H1 (cell line): Measurements from ENCODE around the gene PHACTR2. TPM values are rescaled to one million over a fixed set of nuclear protein-coding genes. Genes with fewer than 3 reads are reported as not detected.

Source experiments
- GTF2F1 ChIP-seq: IDR thresholded peaks from 2 replicates; pipeline ENCODE4 v1.6.1; 2012; ENCODE audit warnings: low read depth, low read length, improper control_type of control experiment, borderline replicate concordance
- RAD21 ChIP-seq, 2 experiments: IDR thresholded peaks in 1 of 2; conservative IDR thresholded peaks in 1 of 2; 2 replicates each; pipeline ENCODE4 v1.6.1; 2011; ENCODE audit warnings: low read depth in 2 of 2, low read length in 2 of 2, improper control_type of control experiment in 1 of 2, inconsistent platforms in 1 of 2, mild to moderate bottlenecking in 1 of 2, moderate library complexity in 1 of 2
- RNF2 ChIP-seq: fragments of 200-900, 300-1000 bp; sonication (generic); IDR thresholded peaks from 2 replicates; pipeline ENCODE4 v1.7.1; 2016; ENCODE audit warnings: borderline replicate concordance, low read depth, mild to moderate bottlenecking, antibody characterized with exemption, low read length; ENCODE audit not compliant: poor library complexity, severe bottlenecking; ENCODE audit errors: missing control alignments
- SIX5 ChIP-seq: IDR thresholded peaks from 2 replicates; pipeline ENCODE4 v1.6.1; 2011; ENCODE audit warnings: mild to moderate bottlenecking, low read depth, low read length
- TAF7 ChIP-seq: optimal IDR thresholded peaks from 2 replicates; pipeline ENCODE3; 2011; ENCODE audit warnings: low read depth, mild to moderate bottlenecking, inconsistent platforms, low read length, moderate library complexity, borderline replicate concordance
- polyA plus RNA-seq, 7 experiments: library from polyadenylated mRNA; depleted of rRNA in 3 of 7; stranded (reverse) in 5 of 7; unstranded in 2 of 7; fragments of >200 nt in 5 of 7; fragments of 200-250 nt in 2 of 7; gene quantifications; 1 replicate in 5 of 7; 2 replicates in 1 of 7; 4 replicates in 1 of 7; pipeline versions ENCODE4 v1.2.1 to v1.2.3, GENCODE V29; 2011 to 2013; ENCODE audit warnings: missing spikeins in 2 of 7, mixed read lengths in 2 of 7
- total RNA-seq: library from RNA; stranded (reverse); fragmentation: NEBNext Ultra II Directional; extraction: Animal tissue kit (Norgen Biotek cat#: 25700); gene quantifications from 2 replicates; pipeline ENCODE4 v1.2.1, GENCODE V29; 2021
- TF ChIP-seq, protein P1 (sequence below): IDR thresholded peaks from 2 replicates; pipeline ENCODE4 v1.6.1; 2011; ENCODE audit warnings: low read length, improper control_type of control experiment

Gene PHACTR2
- total and polyA plus RNA-seq, 2 of the 8 experiments (the other 6 are each of a cell fraction or from before 2014, with no cell fraction given), result 16.9 to 131 TPM

- TF ChIP-seq, protein P1, sequence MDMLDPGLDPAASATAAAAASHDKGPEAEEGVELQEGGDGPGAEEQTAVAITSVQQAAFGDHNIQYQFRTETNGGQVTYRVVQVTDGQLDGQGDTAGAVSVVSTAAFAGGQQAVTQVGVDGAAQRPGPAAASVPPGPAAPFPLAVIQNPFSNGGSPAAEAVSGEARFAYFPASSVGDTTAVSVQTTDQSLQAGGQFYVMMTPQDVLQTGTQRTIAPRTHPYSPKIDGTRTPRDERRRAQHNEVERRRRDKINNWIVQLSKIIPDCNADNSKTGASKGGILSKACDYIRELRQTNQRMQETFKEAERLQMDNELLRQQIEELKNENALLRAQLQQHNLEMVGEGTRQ, result no peak
- no peak for TF ChIP-seq RAD21 (IDR thresholded peaks at IDR 0.05 in 1 of 2, conservative IDR thresholded peaks at IDR 0.05 in 1 of 2; ENCODE audit: low read depth in 2 of 2, low read length in 2 of 2)
- no peak for TF ChIP-seq SIX5
- TF ChIP-seq RNF2, result no peak
- TF ChIP-seq GTF2F1, result no peak
- no peak for TF ChIP-seq TAF7
Measured at GRCh38 chr6:143839196-143839595, 161.4 kb downstream of the PHACTR2 start (continued).
